ENCODE data around the gene CHST11. TPM values are rescaled to one million over a fixed set of nuclear protein-coding genes. Genes with fewer than 3 reads are reported as not detected.

CHST11 gene
- total RNA-seq, 1 experiment from 2014 or later: 38.8 TPM

GRCh38 chr12:104719700-104720338 lies 263.1 kb downstream of the CHST11 start:
- no peak for DNase-seq (ENCODE audit: low read depth)

GRCh38 chr12:104720339-104721038 lies 263.7 kb downstream of the CHST11 start:
- DNase-seq (ENCODE audit: low read depth): peak; percentile 83

DNA sequence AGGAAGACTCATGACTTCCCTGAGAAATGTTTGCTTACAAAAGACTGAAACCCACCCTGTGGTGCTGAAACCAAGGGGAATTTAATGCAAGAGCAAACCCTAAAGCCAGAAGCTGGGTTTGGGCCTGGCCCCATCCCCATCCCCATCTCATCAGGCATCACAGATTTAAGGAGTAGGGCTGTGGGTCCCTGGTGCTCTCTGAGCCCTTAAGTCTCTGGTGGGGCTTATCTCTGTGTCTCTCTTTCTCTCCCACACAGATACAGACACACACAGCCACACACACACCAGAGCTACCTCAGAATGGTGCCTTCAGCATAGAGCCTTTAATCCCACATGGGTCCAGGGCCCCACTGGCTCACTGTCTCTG lies 264.3 kb downstream of the CHST11 start:
- no peak for DNase-seq (ENCODE audit: low read depth)

DNA sequence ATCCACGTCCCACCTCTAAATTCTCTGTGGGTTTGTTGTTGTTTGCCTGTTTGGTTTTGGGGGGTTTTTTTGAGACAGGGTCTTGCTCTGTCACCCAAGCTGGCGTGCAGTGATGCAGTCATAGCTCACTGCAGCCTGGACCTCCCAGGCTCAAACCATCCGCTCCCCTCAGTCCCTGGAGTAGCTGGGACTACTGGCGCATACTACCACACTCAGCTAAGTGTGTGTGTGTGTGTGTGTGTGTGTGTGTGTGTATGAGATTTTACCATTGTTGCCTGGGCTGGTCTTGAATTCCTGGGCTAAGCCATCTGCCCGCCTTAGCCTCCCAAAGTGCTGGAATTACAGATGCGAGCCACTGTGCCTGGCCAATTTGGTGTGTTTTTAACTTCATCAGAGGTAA lies 265.2 kb downstream of the CHST11 start:
- DNase-seq (ENCODE audit: low read depth): no peak

DNA sequence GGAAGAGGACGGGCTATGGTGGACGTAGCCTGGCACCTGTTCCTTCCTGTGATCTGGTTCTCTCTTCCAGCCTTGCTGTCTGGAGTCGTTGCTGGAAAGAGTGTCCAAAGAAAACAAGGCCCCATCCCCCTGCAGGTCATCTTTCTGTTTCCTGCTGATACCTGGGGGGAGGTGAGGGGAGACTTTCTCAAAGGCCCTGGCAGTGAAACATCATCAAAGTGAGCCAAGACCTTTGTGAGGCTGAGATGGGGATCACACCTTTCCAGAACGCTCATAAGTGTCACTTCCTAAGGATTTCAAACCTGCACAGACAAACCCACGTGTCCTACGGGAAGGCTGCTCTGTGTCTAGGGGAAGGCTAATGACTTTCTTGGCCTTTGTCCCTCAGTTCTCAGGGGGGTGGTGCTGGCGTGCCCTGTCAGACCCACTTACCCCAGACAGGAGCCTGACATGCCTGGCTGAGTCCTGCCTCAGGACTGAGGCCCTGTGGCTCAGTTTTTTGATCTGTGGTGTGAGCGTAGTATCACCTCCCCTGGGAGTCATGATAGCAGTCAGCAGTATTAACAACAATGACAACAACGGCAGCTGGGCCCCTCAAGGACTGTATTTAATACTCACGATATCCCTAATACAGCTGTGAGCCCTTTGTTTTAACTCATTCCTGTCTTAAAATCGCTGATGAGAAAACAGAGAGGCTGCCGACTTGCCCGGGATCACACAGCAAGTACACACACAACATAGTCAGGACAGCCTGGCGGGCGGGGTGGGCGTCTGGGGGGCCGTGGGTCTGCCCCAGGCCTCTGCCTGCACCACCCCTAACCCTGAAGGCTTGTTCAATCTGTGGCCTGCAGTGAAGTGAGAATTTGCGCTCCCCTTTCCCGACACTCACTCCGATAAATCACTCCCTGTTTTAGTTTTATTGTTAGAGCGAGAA lies 266.1 kb downstream of the CHST11 start:
- no peak for DNase-seq (ENCODE audit: low read depth)

- no peak for DNase-seq (ENCODE audit: low read depth)
Measured at GRCh38 chr12:104723895-104724294, 267.1 kb downstream of the CHST11 start.

DNA sequence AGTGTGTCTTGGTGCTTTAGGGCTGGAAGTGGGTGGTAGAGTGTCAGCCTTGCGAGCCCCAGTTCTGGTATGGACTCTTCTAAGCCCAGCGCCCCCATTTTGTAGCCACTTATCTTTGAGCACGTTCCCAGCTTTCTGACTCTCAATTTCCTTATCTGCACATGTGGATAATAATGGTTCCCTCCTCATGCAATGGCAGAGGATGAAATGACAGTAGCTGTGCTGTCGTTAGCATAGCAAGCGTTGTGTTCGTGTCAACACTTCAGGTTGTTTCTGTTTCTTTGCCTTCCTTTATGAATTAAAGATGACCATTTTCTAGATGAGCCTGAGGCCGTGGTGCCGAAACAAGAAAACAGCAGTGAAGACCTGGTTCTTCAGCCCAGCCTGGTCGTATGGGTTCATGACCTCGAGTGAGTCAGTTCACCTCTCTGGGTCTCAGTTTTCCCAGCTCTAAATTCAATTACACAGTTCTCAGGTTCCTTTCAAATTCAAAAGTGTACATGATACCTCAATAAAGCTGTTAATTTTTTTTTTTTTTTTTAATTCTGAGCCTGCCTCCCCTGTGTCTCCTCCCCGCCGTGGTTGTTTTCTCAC lies 268.3 kb downstream of the CHST11 start:
- peak; percentile 56 for DNase-seq (ENCODE audit: low read depth)

DNA sequence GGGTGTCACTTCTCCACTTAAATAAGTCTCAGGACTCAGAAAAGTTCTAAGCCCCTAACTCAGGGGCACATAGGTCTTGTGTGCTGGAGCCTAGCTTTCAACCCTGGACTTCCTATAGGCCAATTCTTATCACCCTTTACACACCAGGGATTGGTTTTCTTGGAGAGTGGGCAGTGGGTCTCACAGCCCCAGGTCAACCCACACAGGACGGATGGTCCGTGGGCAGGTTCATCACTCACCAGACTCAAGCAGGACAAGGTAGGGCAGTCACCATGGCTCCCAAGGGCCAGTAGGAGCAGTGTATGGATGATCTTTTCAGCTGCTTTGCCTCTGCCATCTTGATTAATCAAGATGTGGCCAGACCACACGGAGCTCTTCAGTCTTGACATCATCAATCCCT lies 268.9 kb downstream of the CHST11 start:
- no peak for DNase-seq (ENCODE audit: low read depth)

DNA sequence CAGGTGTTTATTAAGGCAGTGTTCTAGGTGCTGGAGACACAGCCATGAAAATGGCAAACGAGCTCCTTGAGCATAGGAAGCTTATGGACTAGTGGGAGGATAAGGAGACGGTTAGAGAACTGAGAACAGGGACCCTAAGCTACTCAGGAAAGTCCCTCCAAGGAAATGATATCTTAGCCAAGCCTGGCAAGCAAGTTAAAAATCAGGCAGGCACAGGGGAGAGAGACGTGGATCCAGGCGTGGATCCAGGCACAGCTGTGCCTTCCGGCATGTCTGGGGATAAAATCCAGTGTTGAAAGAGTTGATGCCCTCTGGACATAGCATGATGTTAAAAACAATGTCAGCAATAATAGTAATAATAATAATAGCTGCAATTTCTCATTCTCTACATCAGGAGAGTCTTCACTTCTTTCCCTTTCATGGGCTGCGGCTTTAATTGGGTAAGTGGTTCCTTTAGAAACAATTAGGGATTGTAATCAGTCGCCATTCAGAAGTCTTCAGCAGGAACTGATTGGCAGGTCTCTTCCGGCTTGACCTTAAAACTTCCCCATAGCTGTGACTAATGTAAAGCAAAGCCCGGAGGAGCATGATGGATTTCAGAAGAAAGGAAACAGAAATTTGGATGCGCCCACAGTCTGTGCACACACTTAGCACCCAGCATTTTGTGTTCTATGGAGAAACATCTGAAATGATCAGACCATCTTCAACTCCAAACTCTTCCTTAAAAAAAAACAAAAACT lies 271.1 kb downstream of the CHST11 start:
- peak; percentile 70 for DNase-seq (ENCODE audit: low read depth)

DNA sequence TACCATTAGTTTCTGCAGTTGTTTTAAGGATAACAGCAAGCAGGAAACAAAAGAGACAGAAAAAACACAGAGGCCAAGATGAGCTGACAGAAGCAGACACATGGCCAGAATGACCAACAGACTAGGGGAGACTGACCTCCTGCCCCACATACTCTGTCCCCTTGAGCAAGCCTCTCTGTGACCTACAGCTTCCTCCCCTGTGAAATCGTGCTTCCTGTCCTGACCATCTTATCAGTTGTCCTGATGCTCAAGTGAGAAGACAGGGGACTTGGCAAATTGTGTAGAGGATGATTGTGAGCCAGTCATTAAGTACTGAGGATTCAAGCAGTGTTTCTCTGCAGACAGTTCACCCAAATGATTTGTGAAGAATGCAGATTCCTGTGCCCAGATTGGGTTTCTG lies 272.3 kb downstream of the CHST11 start:
- no peak for DNase-seq (ENCODE audit: low read depth)

DNA sequence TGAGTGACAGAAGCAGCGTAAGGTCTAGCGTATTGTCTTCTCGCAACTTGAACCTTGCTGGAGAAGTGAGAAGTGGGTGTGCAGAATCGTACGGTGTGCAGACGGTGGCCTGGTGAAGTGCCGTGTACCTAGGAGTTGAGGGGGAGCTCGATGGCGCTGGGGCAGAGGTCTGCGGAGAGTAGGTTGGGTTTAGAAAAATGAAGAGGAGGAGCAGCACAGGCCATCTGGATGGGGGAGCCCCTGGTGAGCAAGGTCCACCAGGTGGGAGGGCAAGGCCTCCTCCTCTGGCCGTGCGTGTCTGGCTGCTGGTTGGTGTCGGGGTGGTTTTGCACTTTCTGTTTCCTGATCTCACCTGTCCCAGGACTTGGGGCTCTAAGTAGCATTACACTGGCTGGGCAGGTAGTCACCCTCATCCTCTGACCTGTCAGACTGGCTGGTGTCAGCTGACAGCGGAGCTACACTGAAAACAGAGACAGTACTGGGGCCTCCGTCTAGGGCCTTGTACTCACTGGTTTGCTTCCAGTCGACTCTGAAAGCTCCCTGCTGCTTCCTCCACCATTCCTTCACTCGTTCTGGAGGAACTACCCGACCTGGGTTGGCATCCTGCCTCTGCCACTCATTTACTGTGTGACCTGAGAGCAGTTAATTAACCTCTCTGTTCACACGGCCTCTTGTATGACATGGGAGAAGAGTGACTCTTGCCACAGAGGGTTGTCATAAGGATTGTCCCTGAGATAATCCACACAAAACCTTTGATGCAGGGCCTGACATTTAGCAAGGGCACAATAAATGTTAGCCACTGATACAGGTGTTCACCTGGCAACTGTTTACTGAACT lies 273.1 kb downstream of the CHST11 start:
- DNase-seq (ENCODE audit: low read depth): no peak

DNA sequence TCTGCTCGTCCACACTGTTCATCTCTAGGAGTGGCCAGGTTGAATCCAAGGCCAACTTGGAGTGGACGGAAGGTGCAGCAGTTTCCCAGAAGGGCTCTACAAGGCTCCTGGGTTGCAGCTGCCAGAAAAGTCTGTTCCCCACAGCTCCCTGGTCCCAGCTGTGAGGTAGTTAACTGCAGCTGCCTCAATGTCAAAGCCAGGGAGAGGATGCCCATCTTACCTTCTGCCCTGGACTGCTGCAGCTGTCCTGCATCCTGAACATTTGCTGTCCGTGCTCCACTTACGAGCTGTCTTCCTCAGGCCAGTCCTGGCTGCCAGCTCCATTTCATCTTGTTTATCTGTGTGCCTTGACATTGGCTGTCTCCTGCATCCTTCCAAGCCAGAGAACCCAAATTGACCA lies 274.0 kb downstream of the CHST11 start:
- DNase-seq (ENCODE audit: low read depth): no peak

- DNase-seq (ENCODE audit: low read depth): no peak
Measured at GRCh38 chr12:104733717-104734175, 277.0 kb downstream of the CHST11 start.

DNA sequence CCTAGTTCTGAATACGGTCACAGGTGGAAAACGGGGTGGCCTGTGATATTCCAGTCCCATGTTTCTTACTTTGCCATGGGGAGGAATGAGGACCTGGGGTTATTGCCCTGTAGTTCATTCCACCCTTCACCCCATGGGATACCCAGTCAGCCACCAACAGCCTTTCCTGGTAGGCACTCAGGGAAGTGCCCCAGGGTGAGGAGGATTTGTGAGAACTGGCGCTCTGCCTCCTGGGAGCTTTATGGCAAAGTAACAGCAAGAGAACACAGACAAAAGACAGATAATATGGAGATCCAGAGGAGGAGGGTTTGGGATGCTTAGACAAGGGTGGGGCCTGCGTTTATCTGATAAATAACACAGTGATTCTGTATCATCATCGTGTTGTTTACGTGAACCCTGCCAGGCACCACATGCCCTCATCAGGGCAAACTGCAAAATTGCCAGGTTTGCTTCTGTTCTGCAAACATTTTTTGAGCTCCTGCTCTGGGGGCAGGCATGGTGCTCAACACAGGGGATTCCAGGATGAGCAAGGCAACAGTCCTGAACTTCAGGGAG lies 277.9 kb downstream of the CHST11 start:
- DNase-seq (ENCODE audit: low read depth): peak; percentile 48

GRCh38 chr12:104735801-104736200 lies 279.1 kb downstream of the CHST11 start:
- no peak for DNase-seq (ENCODE audit: low read depth)

DNA sequence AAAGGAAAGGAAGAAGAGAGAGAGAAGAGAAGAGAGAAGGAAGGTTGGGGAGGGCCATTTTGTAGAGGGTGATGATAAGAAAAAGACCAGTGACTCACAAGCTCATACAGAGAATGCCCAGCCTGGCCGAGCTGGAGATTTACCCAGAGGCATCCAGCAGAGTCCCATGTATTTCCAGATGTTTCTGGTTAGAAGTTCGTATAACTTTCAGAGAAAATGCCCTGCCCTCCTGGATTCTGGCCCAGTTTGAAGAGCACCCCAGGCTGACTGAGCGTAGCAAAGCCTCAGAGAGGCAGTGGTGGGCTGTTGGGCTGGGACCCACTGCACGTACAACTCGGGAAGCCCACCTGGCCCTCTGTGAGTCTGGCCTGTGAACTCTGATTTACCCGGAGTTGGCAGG lies 279.6 kb downstream of the CHST11 start:
- peak; percentile 95 for DNase-seq (ENCODE audit: low read depth)

DNA sequence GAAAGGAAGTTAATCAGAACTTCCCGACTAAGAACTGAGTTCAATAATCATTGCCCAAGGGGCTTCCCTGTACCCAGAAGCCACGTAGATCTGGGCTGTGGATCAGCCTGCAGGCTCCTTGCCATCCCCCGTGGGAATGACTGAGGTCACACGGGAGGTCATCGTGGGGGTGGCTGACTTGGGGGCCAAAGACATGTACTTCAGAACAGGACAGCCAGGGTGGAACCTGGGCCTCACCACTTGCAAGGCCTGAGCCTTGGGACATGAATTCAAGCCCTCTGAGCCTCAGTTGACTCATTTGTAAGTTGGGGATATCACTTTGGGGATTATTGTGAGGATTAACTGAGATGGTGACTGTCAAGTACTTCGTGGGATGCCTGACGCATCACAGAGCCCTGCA lies 280.4 kb downstream of the CHST11 start:
- DNase-seq (ENCODE audit: low read depth): no peak

- peak; percentile 53 for DNase-seq (ENCODE audit: low read depth)
Measured at GRCh38 chr12:104737791-104738301, 281.1 kb downstream of the CHST11 start.

- no peak for DNase-seq (ENCODE audit: low read depth)
Measured at GRCh38 chr12:104738331-104738730, 281.6 kb downstream of the CHST11 start.

Measured in RPMI7951 (cell line).